Liver (tissue), 3 donors: Measurements from ENCODE around the gene PPP1R9A.

Experiments used
- EGR1 ChIP-seq, 2 donors: IDR thresholded peaks; 2 replicates each; pipeline ENCODE4 v1.6.1; 2016 to 2018; ENCODE audit warnings: antibody characterized with exemption in 2 of 2, low read depth in 2 of 2
- FOXA1 ChIP-seq: IDR thresholded peaks from 2 replicates; pipeline ENCODE4 v1.6.1; 2016; ENCODE audit warnings: antibody characterized with exemption
- HNF4A ChIP-seq, 2 donors: conservative IDR thresholded peaks; 2 replicates each; pipeline ENCODE4 v1.6.1; 2016; ENCODE audit warnings: antibody characterized with exemption in 2 of 2, mild to moderate bottlenecking in 2 of 2
- JUND ChIP-seq, 2 donors: IDR thresholded peaks; 2 replicates each; pipeline ENCODE4 v1.6.1; 2016; ENCODE audit warnings: antibody characterized with exemption in 2 of 2
- RAD21 ChIP-seq, 2 donors: IDR thresholded peaks; 2 replicates each; pipeline ENCODE4 v1.6.1; 2016; ENCODE audit warnings: antibody characterized with exemption in 2 of 2, mild to moderate bottlenecking in 2 of 2
- REST ChIP-seq: IDR thresholded peaks from 2 replicates; pipeline ENCODE4 v1.6.1; 2016; ENCODE audit warnings: antibody characterized with exemption, mild to moderate bottlenecking
- RXRA ChIP-seq, 2 donors: IDR thresholded peaks; 2 replicates each; pipeline ENCODE4 v1.6.1; 2017 to 2018; ENCODE audit warnings: antibody characterized with exemption in 2 of 2, mild to moderate bottlenecking in 1 of 2
- TAF1 ChIP-seq: conservative IDR thresholded peaks from 2 replicates; pipeline ENCODE4 v1.6.1; 2016; ENCODE audit warnings: antibody characterized with exemption, mild to moderate bottlenecking
- YY1 ChIP-seq: IDR thresholded peaks from 2 replicates; pipeline ENCODE4 v1.6.1; 2016; ENCODE audit warnings: antibody characterized with exemption, mild to moderate bottlenecking
- TF ChIP-seq, protein P1 (sequence below): fragments of 150-350 bp; IDR thresholded peaks from 2 replicates; pipeline ENCODE4 v1.5.1; 2017; ENCODE audit warnings: improper control_type of control experiment, low read depth, low read length; ENCODE audit not compliant: missing input control
- TF ChIP-seq, protein P2 (sequence below): IDR thresholded peaks from 2 replicates; pipeline ENCODE4 v1.6.1; 2016; ENCODE audit warnings: antibody characterized with exemption
- TF ChIP-seq, protein P3 (sequence below): IDR thresholded peaks from 2 replicates; pipeline ENCODE4 v1.6.1; 2016; ENCODE audit warnings: antibody characterized with exemption
- donor health status: healthy.
- donor health status: healthy.

DNA sequence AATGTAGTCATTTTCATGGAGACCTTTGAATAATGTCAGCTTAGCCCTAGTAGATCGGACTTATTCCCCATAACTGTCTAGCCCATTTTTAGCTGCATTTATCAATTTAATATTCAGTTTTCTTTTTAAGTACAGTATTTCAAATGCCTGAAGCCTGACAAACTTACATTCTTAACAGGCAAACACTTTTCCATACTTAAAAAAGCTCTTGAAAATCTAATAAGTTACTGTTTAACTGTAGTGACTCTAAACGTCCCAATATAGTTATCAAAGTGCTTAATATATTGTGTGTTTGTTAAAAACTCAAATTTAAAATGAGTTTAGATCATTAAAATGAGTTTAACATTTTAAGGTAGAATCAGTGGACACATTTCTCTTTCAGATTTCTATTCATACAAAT, 372.0 kb downstream of the PPP1R9A start:
- TF ChIP-seq, protein P1, sequence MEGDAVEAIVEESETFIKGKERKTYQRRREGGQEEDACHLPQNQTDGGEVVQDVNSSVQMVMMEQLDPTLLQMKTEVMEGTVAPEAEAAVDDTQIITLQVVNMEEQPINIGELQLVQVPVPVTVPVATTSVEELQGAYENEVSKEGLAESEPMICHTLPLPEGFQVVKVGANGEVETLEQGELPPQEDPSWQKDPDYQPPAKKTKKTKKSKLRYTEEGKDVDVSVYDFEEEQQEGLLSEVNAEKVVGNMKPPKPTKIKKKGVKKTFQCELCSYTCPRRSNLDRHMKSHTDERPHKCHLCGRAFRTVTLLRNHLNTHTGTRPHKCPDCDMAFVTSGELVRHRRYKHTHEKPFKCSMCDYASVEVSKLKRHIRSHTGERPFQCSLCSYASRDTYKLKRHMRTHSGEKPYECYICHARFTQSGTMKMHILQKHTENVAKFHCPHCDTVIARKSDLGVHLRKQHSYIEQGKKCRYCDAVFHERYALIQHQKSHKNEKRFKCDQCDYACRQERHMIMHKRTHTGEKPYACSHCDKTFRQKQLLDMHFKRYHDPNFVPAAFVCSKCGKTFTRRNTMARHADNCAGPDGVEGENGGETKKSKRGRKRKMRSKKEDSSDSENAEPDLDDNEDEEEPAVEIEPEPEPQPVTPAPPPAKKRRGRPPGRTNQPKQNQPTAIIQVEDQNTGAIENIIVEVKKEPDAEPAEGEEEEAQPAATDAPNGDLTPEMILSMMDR, result no peak
- TF ChIP-seq REST (no peak), TAF1 (no peak), JUND (IDR thresholded peaks at IDR 0.05) (no peak), EGR1 (IDR thresholded peaks at IDR 0.05; ENCODE audit: low read depth in 2 of 2) (no peak), YY1 (no peak), FOXA1 (no peak), RAD21 (IDR thresholded peaks at IDR 0.05) (no peak), RXRA (IDR thresholded peaks at IDR 0.05) (no peak), HNF4A (conservative IDR thresholded peaks at IDR 0.05) (no peak)
- TF ChIP-seq, protein P2, sequence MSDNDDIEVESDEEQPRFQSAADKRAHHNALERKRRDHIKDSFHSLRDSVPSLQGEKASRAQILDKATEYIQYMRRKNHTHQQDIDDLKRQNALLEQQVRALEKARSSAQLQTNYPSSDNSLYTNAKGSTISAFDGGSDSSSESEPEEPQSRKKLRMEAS, result no peak
- TF ChIP-seq, protein P3, sequence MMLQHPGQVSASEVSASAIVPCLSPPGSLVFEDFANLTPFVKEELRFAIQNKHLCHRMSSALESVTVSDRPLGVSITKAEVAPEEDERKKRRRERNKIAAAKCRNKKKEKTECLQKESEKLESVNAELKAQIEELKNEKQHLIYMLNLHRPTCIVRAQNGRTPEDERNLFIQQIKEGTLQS, result no peak
